Measurements from ENCODE around the gene LTBP3. TPM values are rescaled to one million over a fixed set of nuclear protein-coding genes. Genes with fewer than 3 reads are reported as not detected.
A peak's percentile ranks its signal among the peaks of the same experiment; 100 is the strongest.

Gene LTBP3
- total and polyA plus RNA-seq, 2 of the 13 experiments (the other 11 are each of a cell fraction or from before 2014, with no cell fraction given): 12.2 to 68.1 TPM

GRCh38 chr11:65489035-65489705 lies 69.0 kb downstream of the LTBP3 start (continued):
- TF ChIP-seq ZMAT5 (CRISPR knock-in tag; IDR thresholded peaks at IDR 0.05; ENCODE audit: borderline replicate concordance, low read depth) (no peak), ZBTB8A (CRISPR knock-in tag; IDR thresholded peaks at IDR 0.05; ENCODE audit: borderline replicate concordance, low read depth) (no peak), CEBPZ (IDR thresholded peaks at IDR 0.05; ENCODE audit: low read length) (no peak), NFE2L1 (CRISPR knock-in tag; IDR thresholded peaks at IDR 0.05; ENCODE audit: borderline replicate concordance) (no peak), JUN (CRISPR knock-in tag; IDR thresholded peaks at IDR 0.05) (no peak; the same call in 1 of the 2 replicates), PHF21A (CRISPR knock-in tag; IDR thresholded peaks at IDR 0.05) (peak; percentile 60), NCOA5 (CRISPR knock-in tag; IDR thresholded peaks at IDR 0.05) (no peak), CBFB (CRISPR knock-in tag; IDR thresholded peaks at IDR 0.05) (peak; percentile 35; the same call in 1 of the 2 replicates), TOPORS (CRISPR knock-in tag; IDR thresholded peaks at IDR 0.05) (no peak; the same call in 1 of the 2 replicates), ZNF558 (CRISPR knock-in tag; IDR thresholded peaks at IDR 0.05; ENCODE audit: borderline replicate concordance) (no peak; the same call in 1 of the 2 replicates), ARID5B (CRISPR knock-in tag; IDR thresholded peaks at IDR 0.05) (peak; percentile 73), RELA (CRISPR knock-in tag; IDR thresholded peaks at IDR 0.05) (no peak), SMC3 (IDR thresholded peaks at IDR 0.05; ENCODE audit: low read length) (no peak), ZNF572 (CRISPR knock-in tag; IDR thresholded peaks at IDR 0.05) (0 out of 2 replicates have a peak, but pooled peaks have one; percentile 78), ZNF350 (CRISPR knock-in tag; IDR thresholded peaks at IDR 0.05; ENCODE audit: borderline replicate concordance, low read depth) (no peak), MTA1 (CRISPR knock-in tag; IDR thresholded peaks at IDR 0.05; ENCODE audit: borderline replicate concordance) (peak; percentile 38), NCOA1 (CRISPR knock-in tag; IDR thresholded peaks at IDR 0.05) (no peak), IKZF4 (CRISPR knock-in tag; IDR thresholded peaks at IDR 0.05; ENCODE audit: borderline replicate concordance, low read depth, not compliant biosample characterization) (no peak), PCBP2 (optimal IDR thresholded peaks at IDR 0.05; ENCODE audit: low read depth, low read length, poor library complexity, severe bottlenecking) (no peak), ZBTB39 (CRISPR knock-in tag; IDR thresholded peaks at IDR 0.05) (peak; percentile 80; the same call in 1 of the 2 replicates)
